NCI-H146 (cell line): Measurements from ENCODE around the gene SNORC.
"Not testable (repeated sequence)": the region's sequence is repeated elsewhere in the genome, so short reads cannot be mapped to it uniquely, and the experiment has no call there.

Experiments
- DNase-seq: peaks from one replicate; lab custom pipeline; 2025; lab: John Stamatoyannopoulos, UW

SNORC gene

DNA sequence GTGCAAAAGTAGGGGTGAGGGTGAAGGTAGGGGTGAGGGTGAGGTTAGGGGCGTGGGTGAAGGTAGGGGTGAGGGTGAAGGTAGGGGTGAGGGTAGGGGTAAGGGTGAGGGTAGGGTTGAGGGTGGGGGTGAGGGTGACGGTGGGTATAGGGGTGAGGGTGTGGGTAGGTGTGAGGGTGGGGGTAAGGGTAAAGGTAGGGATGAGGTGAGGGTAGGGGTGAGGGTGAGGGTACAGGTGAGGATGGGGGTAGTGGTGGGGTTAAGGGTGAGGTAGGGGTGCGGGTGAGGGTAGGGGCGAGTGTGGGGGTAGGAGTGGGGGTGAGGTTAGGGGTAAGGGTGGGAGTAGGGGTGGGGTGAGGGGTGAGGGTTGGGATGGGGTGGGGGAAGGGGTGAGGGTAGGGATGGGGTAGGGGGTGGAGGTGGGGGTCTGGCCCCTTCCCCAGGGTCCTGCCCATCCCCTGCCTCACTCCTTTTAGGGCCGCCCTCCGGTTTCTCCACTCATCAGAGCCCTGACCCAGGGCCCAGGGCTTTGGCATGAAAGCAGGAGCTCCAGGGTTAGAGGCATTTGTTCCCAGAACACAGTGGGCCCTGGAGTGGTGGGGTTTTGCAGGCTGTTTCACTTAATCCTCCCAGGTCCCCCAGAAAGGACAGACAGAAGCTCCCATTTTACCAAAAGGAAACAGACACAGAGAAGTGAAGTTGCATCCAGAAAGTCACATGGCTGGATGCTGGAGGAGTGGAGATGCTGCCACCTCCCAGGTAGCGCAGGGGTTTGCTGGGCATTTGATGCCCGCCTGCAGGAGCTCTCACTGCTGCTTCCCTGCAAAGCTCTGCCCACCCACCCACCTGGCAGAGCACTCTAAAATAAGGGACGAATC is 26.9 kb downstream of the SNORC start:
- no peak for DNase-seq

DNA sequence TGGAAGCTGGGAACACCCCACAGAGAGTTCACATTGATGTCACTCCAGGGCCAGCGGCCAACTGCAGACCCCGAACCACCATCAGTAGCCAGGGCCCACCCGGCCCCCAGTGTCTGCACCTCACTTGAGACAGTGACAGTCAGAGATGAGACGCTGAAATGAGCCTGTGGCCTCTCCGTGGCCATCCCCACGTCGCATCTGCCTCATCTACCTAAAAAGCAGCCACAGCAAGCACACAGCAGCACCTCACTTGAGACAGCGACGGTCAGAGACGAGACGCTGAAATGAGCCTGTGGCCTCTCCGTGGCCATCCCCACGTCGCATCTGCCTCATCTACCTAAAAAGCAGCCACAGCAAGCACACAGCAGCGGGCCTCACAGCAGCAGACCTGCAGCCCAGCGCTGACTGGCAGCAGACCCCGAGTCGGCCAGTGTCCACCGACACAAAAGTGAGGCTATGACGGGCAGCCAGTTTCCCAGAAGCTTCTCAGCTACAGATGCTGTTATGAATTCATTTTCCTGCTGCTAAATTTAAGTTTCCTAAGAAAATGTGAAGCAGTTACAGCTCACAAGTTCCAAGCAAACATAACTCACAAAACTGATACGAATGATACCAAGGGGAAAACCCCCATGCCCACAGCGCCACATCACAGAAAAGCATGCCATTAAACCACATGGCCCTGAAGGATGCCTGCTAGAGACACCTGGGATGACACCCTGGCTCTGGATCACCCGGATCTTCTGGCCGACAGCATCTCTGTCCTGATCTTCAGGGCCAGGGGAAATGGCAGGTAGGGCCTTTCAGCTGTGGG is 27.7 kb downstream of the SNORC start:
- no peak for DNase-seq

GRCh38 chr2:232898592-232899543 is 28.8 kb downstream of the SNORC start:
- DNase-seq: no peak

GRCh38 chr2:232900811-232901735 is 31.0 kb downstream of the SNORC start:
- DNase-seq: no peak

DNA sequence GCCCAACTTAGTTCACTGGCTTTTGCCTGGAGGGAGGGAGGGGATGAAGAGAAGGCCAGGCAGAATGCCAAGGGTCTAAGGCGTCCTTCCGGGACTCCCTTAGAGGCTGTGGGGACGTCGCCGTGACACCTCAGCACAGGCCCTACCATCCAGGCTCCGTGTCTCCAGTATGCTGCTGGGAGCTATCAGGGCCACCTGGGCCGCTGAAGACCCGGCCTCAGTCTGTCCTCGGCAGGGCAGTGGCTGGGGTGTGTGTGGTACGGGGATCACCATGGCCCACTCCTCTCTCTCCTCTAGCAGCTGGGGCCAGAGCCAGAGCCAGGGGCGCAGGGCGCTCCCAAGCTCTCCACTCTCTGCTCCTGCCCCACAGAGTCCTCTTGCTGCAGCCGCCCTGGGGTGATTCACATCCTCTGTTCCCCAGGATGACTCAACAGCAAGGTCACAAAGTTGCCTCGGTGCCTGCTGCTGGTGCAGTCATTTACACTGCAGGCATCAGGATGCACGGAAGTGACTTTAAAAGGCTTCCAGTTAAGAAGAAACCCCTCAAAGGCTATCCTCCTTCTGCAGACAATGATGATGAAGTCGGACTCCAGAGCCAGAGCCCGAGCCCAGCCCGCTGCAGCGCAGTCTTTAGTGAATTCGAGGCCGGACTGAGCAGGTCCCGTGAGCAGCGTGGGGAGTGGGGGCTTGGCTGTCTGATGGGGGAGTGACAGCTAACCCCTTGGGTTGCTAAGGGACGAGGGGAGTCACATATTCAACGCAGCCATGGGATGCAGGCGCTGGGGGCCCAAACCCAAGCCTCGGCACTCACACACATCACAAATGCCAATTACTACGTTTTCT is 31.9 kb downstream of the SNORC start:
- DNase-seq: no peak

GRCh38 chr2:232903989-232904388 is 33.9 kb downstream of the SNORC start:
- DNase-seq: no peak

DNA sequence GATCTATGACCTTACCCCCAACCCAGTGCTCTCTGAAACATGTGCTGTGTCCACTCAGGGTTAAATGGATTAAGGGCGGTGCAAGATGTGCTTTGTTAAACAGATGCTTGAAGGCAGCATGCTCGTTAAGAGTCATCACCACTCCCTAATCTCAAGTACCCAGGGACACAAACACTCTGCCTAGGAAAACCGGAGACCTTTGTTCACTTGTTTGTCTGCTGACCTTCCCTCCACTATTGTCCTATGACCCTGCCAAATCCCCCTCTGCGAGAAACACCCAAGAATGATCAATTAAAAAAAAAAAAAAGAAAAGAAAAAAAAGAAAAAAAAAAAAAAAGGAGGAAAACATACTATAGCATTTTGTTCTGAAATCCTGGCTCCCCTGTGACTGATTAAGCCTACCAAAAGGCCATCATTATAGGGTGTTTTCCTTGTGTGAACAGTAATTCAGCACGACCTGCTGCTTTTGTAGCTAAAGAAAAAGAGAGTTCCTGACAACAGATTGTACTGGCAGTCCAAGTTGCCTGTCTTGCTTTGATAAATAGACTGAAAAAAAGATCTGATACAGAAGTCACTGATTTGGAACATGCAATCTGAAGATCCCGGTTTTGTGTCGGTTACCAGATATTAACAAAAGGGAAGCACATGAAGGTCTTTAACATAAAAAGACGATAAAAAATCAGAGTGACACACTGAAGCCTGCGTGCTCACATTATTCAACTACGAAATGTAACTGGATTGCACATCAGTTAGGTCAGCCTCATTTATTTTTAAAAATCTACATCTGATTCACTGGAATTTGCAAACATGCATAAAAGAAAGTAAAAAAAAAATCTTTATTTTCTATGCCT is 37.0 kb downstream of the SNORC start:
- DNase-seq: not testable (repeated sequence)

- DNase-seq: not testable (repeated sequence)
Observed at GRCh38 chr2:232907718-232908085, 37.6 kb downstream of the SNORC start.

GRCh38 chr2:232908695-232909094 is 38.6 kb downstream of the SNORC start:
- DNase-seq: no peak

DNA sequence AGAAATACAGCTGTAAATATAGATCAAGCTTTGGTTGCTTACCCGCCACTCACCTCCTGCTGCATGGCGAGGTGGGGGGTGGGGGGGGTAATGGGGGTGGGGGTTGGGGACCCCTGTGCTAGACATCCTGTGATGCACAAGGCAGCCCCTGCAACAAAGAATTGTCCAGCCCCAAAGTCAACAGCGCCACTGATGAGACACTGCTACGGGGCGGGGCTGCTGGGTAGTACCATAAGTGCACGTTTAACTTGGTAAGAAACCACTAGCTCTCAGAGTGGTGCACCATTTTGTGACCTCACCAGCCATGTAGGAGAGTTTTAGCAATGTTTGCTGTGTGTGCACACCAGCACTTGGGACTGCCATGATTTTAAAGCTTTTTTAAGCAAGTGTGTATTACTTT is 40.3 kb downstream of the SNORC start:
- no peak for DNase-seq

GRCh38 chr2:232911712-232912277 is 41.7 kb downstream of the SNORC start:
- no peak for DNase-seq

DNA sequence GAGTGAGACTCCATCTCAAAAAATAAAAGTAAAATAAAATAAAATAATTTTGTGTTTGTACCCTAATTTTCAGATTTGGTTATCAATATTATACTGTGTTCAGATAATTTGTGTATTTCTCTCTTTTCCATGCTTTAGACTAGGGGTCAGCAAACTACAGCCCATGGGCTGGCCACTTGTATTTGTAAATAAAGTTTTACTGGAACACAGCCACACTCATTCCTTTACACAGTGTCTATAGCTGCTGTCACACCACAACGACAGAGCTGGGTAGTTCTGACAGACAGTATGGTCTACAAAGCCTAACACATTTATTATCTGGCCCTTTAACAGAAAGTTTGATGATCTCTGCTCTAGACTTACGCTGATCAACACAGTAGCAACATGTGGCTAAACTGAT is 43.8 kb downstream of the SNORC start:
- DNase-seq: no peak

GRCh38 chr2:232919141-232919540 is 49.1 kb downstream of the SNORC start:
- DNase-seq: no peak

DNA sequence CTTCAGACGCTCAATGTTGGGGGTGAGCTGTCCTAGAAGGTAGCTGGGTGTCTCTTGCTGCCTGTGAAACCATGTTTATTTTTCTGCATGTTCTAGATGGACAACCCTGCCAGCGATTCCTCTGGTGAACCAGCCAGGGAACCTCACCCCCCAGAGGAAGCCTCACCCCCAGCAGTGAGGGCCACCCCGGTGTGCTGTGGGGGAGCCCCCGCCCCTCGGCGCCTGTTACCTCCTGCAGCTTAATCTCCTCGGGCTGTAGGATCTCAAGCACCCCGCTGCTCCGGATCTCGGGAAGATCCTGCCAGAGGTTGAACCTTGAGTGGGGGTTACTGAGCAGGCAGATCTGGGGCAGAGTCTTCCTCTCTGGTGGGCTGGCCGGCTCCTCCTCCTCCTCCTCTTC is 50.0 kb downstream of the SNORC start:
- DNase-seq: no peak

- DNase-seq: no peak
Observed at GRCh38 chr2:232920760-232921159, 50.7 kb downstream of the SNORC start.

GRCh38 chr2:232924433-232924832 is 54.4 kb downstream of the SNORC start:
- DNase-seq: no peak

- DNase-seq: no peak
Observed at GRCh38 chr2:232925153-232925820, 55.2 kb downstream of the SNORC start.

- DNase-seq: no peak
Observed at GRCh38 chr2:232925821-232926156, 55.7 kb downstream of the SNORC start.
